ENCODE results near the gene MGAT4B.

MGAT4B gene

GRCh38 chr5:179805529-179806249 is 977 bp downstream of the MGAT4B start:
- peak; percentile 34 to 53 for DNase-seq

GRCh38 chr5:179805070-179805528 is 1.6 kb downstream of the MGAT4B start:
- peak in 1 of 2 donors; percentile 23 for DNase-seq

GRCh38 chr5:179804555-179804947 is 2.1 kb downstream of the MGAT4B start:
- no peak for DNase-seq

DNA sequence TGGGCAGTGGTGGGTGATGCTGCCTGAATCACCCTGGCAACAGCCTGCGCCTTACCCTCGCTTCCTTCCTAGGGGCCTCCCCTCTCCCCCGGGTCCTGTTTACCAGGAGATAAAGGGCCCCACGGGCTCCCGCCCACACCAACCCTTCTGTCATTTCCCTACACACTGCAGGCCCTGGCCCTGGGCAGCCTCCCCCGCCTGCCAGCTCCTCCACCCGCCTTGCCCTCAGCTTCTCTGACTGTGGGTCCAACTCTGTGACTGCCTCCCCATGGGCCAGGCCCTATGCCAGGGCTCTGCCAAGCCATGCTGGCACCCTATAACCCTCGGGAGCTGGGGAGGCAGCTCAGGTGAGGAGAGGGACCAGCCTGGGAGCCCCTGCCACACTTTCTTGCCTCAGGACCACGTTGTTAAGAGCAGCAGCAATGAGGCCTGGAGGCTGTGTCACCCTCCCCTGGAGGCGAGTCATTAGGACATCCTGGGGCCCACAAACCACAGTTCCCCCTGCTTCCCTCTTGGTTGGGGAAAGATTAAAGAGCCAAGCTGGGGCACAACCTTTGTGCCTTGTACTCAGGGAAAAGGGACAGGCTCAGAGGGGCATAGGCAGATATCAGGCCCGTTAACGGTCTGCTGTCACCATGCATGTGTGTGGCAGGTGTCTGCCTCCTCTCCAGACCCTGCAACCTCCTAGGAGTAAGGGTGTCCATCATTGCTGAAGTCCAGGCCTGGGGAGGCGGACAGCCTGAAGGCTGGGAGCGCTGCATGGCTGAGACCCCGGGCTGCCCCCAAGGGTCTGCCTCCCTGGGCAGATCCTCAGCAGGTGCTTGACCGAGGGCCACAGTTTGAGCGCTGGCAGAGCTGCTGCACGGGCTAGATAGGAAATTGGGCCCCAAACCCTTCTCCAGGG is 2.8 kb downstream of the MGAT4B start:
- DNase-seq, result peak; percentile 57 to 68

GRCh38 chr5:179802950-179803562 is 3.6 kb downstream of the MGAT4B start:
- no peak for DNase-seq

GRCh38 chr5:179802207-179802883 is 4.3 kb downstream of the MGAT4B start:
- no peak for DNase-seq

- peak; percentile 88 to 91 for DNase-seq
Observed at GRCh38 chr5:179801304-179802206, 5.1 kb downstream of the MGAT4B start.

DNA sequence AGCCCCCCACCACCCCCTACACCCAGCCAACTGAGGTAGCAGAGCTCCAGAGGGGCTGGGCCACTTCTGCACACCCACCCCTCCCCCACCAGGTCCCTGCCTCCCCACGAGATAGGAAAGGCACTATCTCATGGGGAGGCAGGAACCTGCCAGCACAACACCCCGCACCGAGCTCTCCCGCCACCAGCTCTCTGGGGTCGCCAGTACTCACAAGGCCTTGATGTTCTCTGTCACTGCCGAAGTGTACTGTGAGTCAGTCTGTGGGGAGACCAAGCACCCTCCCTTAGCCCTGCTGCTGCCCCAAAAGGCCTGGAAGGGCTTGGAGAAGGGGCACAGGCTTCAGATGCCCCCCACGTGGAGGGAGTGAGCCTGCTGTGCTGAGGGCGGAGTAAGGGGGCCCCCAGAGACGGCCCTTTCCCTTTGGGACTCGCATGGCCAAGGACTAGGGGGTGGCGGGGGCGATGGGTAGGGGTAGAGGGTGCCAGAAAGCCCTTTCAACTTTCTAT is 5.9 kb downstream of the MGAT4B start:
- no peak for DNase-seq

GRCh38 chr5:179800071-179800695 is 6.5 kb downstream of the MGAT4B start:
- no peak for DNase-seq

DNA sequence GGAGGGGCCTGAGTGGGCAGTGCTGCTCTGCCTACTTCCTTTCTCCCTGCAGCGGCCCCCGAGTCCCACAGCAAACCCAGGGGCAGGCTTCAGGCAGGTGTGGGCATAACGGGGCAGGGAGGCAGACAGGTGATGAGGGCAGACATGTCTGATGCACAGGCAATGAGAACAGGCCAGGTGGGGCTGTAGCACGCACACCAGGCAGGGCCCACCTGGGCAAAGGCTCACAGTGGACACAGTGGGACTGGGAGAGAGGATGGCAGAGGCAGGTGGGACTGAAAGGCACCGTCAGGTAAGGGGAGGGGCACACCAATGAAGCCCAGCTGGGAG is 7.1 kb downstream of the MGAT4B start:
- DNase-seq, result no peak

DNA sequence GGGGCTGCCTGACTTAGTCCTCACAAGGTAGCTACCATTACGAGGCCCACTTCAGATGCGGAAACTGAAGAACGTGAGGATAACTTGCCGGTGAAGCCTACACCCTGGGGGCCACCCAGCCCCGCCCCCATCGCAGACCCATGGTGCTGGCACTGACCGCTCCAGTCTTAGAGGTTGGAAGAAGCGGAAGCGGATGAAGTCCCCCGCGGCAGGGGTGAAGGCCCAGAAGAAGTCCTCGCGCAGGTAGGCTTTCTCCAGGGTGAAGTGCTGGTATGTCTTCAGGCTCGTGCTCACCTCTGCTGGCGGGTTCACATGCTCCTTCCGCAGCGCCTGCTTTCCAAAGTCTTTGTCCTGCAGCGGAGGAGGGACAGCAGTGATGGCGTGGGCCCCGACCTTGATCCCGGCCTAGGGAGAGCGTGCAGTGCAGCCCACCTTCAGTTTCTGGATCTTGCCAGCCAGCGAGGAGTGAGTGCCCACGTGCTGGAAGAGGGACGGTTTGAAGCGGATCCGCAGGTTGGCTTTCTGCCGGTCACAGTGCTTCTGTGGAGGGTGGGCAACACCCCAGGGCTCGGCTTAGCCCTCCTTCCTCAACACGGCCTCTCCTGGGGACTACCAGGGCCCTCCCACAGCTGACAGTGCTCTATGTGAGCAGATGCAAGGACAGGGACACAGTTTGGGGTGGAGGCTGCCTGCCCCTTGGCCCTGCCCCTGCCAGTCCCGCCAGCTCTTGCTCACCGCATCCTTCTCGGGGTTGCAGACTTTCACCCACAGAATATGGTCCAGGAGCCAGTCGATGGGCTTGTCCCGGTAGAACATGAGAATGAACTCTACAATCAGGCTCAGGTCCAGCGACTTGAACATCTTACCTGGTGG is 7.7 kb downstream of the MGAT4B start:
- no peak for DNase-seq

- DNase-seq, result no peak
Observed at GRCh38 chr5:179798144-179798770, 8.4 kb downstream of the MGAT4B start.

GRCh38 chr5:179797741-179798140 is 8.9 kb downstream of the MGAT4B start:
- no peak for DNase-seq

DNA sequence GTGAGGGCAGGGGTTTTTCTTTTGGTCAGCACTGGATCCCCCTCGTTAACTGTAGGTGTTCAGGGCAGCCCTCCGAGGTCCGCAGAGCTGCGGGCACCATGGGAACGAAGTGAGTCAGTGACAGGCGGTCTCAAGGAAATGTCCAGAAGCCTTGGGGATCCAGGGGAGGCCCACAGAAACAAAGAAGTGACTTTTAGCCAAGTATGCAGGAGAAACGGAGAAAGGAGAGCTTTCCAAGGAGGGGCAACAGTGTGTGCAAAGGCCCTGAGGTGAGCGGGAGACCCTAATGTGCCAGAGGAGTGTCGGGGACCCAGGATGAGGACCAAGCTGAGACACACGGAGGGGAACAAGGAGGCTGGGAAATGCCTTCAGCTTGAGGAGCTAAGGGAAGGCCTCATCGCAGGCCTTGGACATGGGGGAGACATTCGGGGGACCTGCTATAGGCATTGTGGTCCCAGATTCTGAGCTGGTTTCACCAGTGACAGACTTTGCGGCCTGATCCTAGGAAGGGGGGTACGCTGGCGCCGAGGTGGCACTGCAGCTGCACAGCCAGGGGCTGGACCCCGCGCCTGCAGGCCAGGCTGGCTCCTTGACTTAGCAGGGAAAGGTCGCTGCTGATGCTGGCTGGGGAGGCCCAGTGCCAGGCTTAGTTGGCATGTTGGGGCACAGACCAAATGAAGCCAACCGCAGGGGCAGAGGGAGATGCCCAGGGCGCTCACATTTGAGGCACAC is 9.6 kb downstream of the MGAT4B start:
- DNase-seq, result no peak

GRCh38 chr5:179795863-179796833 is 10.5 kb downstream of the MGAT4B start:
- peak; percentile 71 to 76 for DNase-seq

DNA sequence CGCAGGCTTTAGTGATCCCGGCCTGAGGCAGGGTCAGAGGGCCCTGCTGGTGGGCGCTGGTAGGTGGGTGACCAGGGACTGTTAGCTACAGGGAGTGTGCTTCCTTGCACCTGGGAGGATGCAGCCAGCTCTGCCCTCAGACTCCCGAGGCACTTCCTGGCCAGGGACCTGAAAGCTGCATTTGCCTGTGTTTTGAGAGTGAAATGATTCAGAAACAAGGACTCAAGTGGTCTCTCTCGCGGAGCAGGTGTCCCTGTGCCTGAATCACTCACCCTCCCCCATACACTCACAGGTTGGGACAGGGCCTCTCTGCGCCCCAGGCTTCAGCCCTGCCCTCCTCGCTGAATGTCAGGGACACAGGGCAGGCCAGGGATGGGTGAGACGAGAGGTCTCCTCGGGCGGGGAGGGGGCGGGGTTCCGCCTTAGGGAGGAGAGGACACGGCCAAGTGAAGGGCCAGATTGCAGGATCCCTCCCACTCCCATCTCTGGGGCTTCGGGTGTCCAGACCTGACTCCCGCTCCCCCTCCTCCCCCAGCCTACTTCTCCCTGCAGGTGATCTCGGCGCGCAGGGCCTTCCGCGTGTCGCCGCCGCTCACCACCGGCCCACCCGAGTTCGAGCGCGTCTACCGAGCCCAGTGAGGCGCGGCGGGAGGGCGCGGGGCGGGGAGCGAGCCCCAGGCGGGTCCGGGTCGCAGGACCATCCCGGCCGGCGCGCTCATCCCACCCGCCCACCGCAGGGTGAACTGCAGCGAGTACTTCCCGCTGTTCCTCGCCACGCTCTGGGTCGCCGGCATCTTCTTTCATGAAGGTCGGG is 11.4 kb downstream of the MGAT4B start:
- DNase-seq, result no peak

GRCh38 chr5:179794575-179794974 is 12.1 kb downstream of the MGAT4B start:
- no peak for DNase-seq
